D721Med (cell line): ENCODE measurements around the gene MALT1.
A peak's percentile ranks its signal among the peaks of the same experiment; 100 is the strongest.

Source experiments
- DNase-seq: peaks from one replicate; pipeline ENCODE4 v3.0.0; 2011; ENCODE audit warnings: low spot score; ENCODE audit not compliant: insufficient read length
- FAIRE-seq: peaks from 2 replicates; lab custom pipeline; 2011; peaks lifted over from hg19 to GRCh38; lab: Jason Lieb, UNC
- TF ChIP-seq, protein P1 (sequence below): IDR thresholded peaks from 2 replicates; pipeline ENCODE4 v1.5.1; 2012; ENCODE audit warnings: mild to moderate bottlenecking, control low read depth; ENCODE audit not compliant: insufficient read depth; ENCODE audit errors: missing control alignments

The MALT1 gene

DNA sequence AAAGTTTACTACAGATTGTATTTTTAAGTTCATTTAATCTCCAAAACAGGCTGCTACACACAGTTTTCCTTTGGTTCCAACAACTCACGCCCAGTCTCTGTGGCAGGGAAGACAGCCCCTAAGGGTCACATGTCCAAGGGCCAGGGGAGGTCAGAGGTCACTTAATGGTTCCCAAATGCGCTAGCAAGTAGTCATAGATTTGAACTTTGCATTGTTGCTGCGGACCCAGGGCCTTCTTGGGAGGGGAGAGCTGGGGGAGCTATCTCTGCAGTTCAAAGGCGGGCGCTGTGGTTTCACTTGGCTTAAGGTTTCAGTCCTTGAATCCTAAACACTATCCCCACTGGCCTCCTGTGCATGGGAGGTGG is 118.6 kb downstream of the MALT1 start:
- DNase-seq (no peak), FAIRE-seq (peak; percentile 21)
- TF ChIP-seq, protein P1, sequence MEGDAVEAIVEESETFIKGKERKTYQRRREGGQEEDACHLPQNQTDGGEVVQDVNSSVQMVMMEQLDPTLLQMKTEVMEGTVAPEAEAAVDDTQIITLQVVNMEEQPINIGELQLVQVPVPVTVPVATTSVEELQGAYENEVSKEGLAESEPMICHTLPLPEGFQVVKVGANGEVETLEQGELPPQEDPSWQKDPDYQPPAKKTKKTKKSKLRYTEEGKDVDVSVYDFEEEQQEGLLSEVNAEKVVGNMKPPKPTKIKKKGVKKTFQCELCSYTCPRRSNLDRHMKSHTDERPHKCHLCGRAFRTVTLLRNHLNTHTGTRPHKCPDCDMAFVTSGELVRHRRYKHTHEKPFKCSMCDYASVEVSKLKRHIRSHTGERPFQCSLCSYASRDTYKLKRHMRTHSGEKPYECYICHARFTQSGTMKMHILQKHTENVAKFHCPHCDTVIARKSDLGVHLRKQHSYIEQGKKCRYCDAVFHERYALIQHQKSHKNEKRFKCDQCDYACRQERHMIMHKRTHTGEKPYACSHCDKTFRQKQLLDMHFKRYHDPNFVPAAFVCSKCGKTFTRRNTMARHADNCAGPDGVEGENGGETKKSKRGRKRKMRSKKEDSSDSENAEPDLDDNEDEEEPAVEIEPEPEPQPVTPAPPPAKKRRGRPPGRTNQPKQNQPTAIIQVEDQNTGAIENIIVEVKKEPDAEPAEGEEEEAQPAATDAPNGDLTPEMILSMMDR: no peak

DNA sequence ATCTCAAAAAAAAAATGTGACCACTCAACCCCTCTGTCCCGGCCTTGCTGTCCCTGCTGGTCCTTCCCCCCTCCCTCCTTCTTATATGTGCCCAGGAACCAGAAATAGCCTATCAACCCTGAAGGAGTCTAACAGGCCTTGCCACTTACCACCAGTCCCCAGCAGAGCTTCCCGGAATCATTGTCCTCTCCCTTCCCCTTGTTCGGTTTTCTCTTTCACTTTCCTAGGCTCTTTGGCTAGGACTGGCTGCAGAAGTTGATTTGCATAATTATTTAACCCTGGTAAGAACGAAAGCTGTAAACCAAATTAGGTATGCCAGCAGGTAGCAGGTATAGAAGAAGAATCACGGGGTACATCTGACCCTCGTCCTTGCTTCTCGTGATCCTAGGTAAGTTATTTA is 120.8 kb downstream of the MALT1 start:
- TF ChIP-seq, protein P1: no peak
- FAIRE-seq: peak; percentile 94

DNA sequence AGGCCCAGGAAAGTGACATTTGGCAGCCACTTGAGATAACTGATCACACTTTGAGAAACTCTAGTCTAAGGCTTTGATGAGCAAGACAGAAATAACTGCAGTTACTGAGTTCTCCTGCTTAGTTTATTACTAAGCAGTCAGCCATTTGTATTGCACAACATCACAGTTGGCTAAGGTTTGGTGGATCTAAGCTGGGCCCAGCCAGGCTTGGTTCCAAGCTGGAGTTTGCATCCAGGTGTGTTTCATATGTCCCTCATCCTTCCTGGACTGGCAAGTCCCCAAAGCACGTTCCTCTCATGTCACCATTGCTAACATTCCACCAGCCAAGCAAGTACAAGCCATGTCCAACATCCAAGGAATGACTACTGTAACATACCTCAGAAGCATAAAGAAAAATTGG is 122.1 kb downstream of the MALT1 start:
- DNase-seq (no peak), FAIRE-seq (peak; percentile 82)
- TF ChIP-seq, protein P1: no peak

More for the DNA sequence above, 120.8 kb downstream of the MALT1 start:
- DNase-seq: no peak

DNA sequence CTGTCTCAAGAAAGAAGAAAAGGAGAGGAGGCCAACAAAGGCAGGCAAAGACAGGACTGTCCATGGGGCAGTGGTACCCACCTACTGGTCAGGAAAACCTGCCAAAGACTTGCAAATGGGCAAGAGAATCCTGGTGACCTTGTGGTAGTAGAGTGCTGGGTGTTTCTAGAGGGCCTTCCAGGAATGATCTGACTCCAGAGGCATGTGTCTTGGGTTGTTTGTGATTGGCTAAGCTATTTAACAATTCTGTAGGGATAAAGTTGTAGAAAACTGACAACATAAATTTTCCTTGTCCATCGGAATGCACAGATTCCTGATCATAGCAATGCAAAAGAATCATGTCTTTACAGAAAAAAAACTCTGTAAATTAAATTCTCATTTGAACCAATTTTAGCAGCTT is 125.0 kb downstream of the MALT1 start:
- FAIRE-seq (peak; percentile 93), DNase-seq (no peak)
- TF ChIP-seq, protein P1: no peak

DNA sequence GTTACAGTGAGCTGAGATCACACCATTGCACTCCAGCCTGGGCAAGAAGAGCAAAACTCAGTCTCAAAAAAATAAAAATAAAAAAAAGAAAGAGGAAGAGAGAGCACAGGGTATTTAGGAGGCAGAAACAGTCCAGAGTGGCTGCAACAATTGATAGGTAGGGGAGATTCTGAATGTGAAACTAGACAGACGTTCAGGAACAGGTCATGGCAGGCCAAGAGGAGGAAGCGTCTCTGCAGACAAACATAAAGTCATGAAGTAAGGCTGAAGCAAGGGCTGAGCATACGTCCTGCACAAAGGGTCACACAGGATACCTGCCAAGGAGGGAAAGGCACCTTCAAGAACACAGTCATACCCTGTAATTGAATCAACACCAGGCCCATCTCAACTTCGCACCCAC is 129.3 kb downstream of the MALT1 start:
- DNase-seq: no peak
- TF ChIP-seq, protein P1: no peak
- FAIRE-seq: peak; percentile 88

DNA sequence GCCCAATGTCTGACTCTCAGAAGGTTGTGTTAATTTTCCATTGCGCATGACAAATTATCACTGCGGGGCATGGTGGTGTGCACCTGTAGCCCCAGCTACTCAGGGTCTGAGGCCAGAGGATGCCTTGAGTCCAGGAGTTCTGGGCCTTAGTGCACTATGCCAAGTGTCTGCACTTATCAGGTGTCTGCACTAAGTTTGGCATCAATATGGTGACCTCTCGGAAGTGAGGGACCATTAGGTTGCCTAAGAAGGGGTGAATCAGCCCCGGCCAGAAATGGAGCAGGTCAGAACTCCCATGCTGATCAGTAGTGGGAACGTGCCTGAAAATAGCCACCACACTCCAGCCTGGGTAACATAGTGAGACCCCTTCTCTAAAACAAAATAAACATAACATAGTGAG is 131.7 kb downstream of the MALT1 start:
- TF ChIP-seq, protein P1: no peak
- no peak for DNase-seq
- no peak for FAIRE-seq

DNA sequence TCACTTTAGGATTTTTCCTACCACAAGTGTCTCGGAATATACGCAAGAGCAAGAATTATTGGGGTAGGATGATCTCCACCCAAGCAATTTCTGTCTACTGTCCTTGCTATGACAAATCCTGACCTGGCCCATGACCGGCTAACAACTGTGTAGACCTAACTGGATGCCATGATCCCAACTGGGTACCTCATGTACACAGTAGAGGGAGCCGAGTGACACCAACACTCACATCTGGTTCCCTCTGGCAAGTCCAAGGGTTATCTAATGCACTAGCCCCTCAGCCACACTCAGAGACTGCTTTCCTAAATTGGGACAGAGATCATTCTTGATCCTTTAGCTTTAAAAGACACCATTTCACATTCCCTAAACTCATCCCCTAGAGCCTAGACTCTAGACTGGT is 132.7 kb downstream of the MALT1 start:
- TF ChIP-seq, protein P1: no peak

More for the DNA sequence above, 132.7 kb downstream of the MALT1 start:
- no peak for FAIRE-seq
- no peak for DNase-seq
